CD14-positive monocyte (primary cell): Measurements from ENCODE around the gene CPB1. TPM values are rescaled to one million over a fixed set of nuclear protein-coding genes. Genes with fewer than 3 reads are reported as not detected.

ENCODE experiments used
- DNase-seq, 3 donors: peaks; one replicate each; pipeline ENCODE4 v3.0.0-alpha.2; 2011 to 2022
- H2AFZ ChIP-seq: 2 replicates; pipeline ENCODE4 v1.6.0; 2012; ENCODE audit warnings: mild to moderate bottlenecking, low read depth, low read length, inconsistent platforms; ENCODE audit not compliant: insufficient read depth, poor library complexity, severe bottlenecking
- H3K27ac ChIP-seq, 2 donors: 1 replicate in 1 of 2; 2 replicates in 1 of 2; pipeline ENCODE4 v1.5.1; 2012 to 2013; ENCODE audit warnings: low read length in 2 of 2, control low read depth in 1 of 2, inconsistent platforms in 1 of 2, low read depth in 1 of 2, mild to moderate bottlenecking in 1 of 2
- H3K27me3 ChIP-seq, 2 donors: one replicate each; pipeline versions ENCODE4 v1.6.0 to v1.6.1; 2011 to 2013; ENCODE audit warnings: low read length in 2 of 2; ENCODE audit not compliant: control insufficient read depth in 2 of 2, insufficient read depth in 2 of 2
- H3K36me3 ChIP-seq, 2 donors: replicated peaks in 1 of 2; 1 replicate in 1 of 2; 2 replicates in 1 of 2; pipeline versions ENCODE4 v1.5.1 to v1.6.1; 2012 to 2013; ENCODE audit warnings: low read length in 2 of 2, control low read depth in 1 of 2, inconsistent platforms in 1 of 2, mild to moderate bottlenecking in 1 of 2; ENCODE audit not compliant: insufficient read depth in 2 of 2, control insufficient read depth in 1 of 2
- H3K4me1 ChIP-seq, 2 donors: 1 replicate in 1 of 2; 2 replicates in 1 of 2; pipeline versions ENCODE4 v1.5.1 to v1.6.1; 2012 to 2013; ENCODE audit warnings: low read length in 2 of 2, control low read depth in 1 of 2, inconsistent platforms in 1 of 2, mild to moderate bottlenecking in 1 of 2, moderate library complexity in 1 of 2; ENCODE audit not compliant: insufficient read depth in 2 of 2, control insufficient read depth in 1 of 2
- H3K4me2 ChIP-seq: replicated peaks from 2 replicates; pipeline ENCODE3; 2012; ENCODE audit warnings: low read length, moderate library complexity, mild to moderate bottlenecking; ENCODE audit not compliant: poor library complexity, severe bottlenecking; ENCODE audit errors: extremely low read depth
- H3K4me3 ChIP-seq, 3 experiments: fragments of 200-600 bp in 1 of 3; sonication (generic) in 1 of 3; replicated peaks in 1 of 3; 1 replicate in 2 of 3; 2 replicates in 1 of 3; pipeline ENCODE4 v1.5.1; 2011 to 2013; ENCODE audit warnings: low read length in 3 of 3, mild to moderate bottlenecking in 3 of 3, control low read depth in 2 of 3, low read depth in 2 of 3, inconsistent platforms in 1 of 3, moderate library complexity in 1 of 3
- H3K79me2 ChIP-seq: 2 replicates; pipeline ENCODE4 v1.6.0; 2012; ENCODE audit warnings: mild to moderate bottlenecking, control low read depth, inconsistent platforms, low read length, moderate library complexity; ENCODE audit not compliant: insufficient read depth
- H3K9ac ChIP-seq: 2 replicates; pipeline ENCODE4 v1.6.0; 2017; ENCODE audit warnings: low read length, mild to moderate bottlenecking; ENCODE audit not compliant: insufficient read depth, poor library complexity, severe bottlenecking
- H3K9me3 ChIP-seq, 2 donors: replicated peaks in 1 of 2; 1 replicate in 1 of 2; 2 replicates in 1 of 2; pipeline versions ENCODE4 v1.5.1 to v1.6.1; 2012 to 2013; ENCODE audit warnings: low read length in 2 of 2, control low read depth in 1 of 2; ENCODE audit not compliant: control insufficient read depth in 1 of 2, insufficient read depth in 1 of 2
- H4K20me1 ChIP-seq: 2 replicates; pipeline ENCODE4 v1.6.0; 2012; ENCODE audit warnings: mild to moderate bottlenecking, low read length, control low read depth, moderate library complexity; ENCODE audit not compliant: insufficient read depth
- H3K27ac Mint-ChIP-seq, 7 donors: one replicate each; pipeline ENCODE4 v1.8.0; 2020; ENCODE audit warnings: mild to moderate bottlenecking in 7 of 7, mixed read lengths in 7 of 7, moderate library complexity in 6 of 7, inconsistent platforms in 2 of 7
- H3K27me3 Mint-ChIP-seq, 3 donors: one replicate each; pipeline ENCODE4 v1.8.0; 2021 to 2022; ENCODE audit warnings: low read depth in 3 of 3, mild to moderate bottlenecking in 3 of 3, mixed read lengths in 3 of 3, moderate library complexity in 3 of 3, inconsistent platforms in 1 of 3
- H3K36me3 Mint-ChIP-seq, 2 donors: one replicate each; pipeline ENCODE4 v1.8.0; 2020; ENCODE audit warnings: mixed read lengths in 2 of 2, inconsistent platforms in 1 of 2, mild to moderate bottlenecking in 1 of 2
- H3K4me1 Mint-ChIP-seq: one replicate; pipeline ENCODE4 v1.8.0; 2020; ENCODE audit warnings: mild to moderate bottlenecking, mixed read lengths
- H3K4me3 Mint-ChIP-seq, 2 donors: one replicate each; pipeline ENCODE4 v1.8.0; 2020; ENCODE audit warnings: mild to moderate bottlenecking in 2 of 2, mixed read lengths in 2 of 2, moderate library complexity in 1 of 2
- H3K9me3 Mint-ChIP-seq, 7 donors: one replicate each; pipeline ENCODE4 v1.8.0; 2020 to 2022; ENCODE audit warnings: mixed read lengths in 7 of 7, mild to moderate bottlenecking in 6 of 7, moderate library complexity in 6 of 7, inconsistent platforms in 2 of 7
- WGBS: methylation state at CpG from one replicate; pipeline ENCODE4 v1.1.5; 2013; ENCODE audit warnings: missing lambda C conversion rate; ENCODE audit not compliant: insufficient coverage; 5-methylcytosine and 5-hydroxymethylcytosine counted together
- intact Hi-C, 2 donors: fragments of 100-400 bp; cut with micrococcal nuclease; formaldehyde crosslinking; loops; one replicate each; pipeline versions ENCODE4 v1.15.0 to v1.15.1; 2023
- polyA plus RNA-seq, 3 donors: library from polyadenylated mRNA; depleted of rRNA in 1 of 3; unstranded in 2 of 3; stranded (reverse) in 1 of 3; fragments of 300-500 nt in 2 of 3; fragments of >200 nt in 1 of 3; fragmentation: Illumina TruSeq in 2 of 3; gene quantifications; 1 replicate in 2 of 3; 2 replicates in 1 of 3; pipeline ENCODE4 v1.2.3, GENCODE V29; 2012 to 2021
- TF ChIP-seq, protein P1 (sequence below): fragments of 200-600 bp; IDR thresholded peaks from one replicate; pipeline ENCODE4 v1.8.0; 2022; ENCODE audit warnings: antibody characterized with exemption, mild to moderate bottlenecking

Gene CPB1
- polyA plus RNA-seq, 3 donors, result not detected

DNA sequence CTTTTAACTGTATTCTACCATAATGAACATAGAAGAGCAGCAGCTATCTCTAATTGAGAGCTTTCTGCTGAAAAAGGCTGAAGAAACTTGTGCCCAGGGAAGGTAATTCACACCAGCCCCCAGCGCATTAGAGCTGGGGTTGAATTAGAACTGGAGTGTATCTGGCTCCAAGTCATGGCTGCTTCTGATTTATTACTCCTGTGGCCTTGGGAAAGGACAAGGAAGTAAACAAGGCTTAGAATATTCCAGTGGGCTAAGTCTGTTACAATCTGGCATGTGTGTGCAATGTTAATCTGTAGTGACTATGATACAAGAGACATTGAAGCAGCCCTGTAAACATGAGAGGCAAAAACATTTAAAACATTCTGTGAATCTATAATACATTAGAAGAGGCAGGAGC, 55.6 kb downstream of the CPB1 start:
- H3K9me3 ChIP-seq, result no peaks in the 10 kb centered on the region
- H3K27me3 ChIP-seq, result no peaks in the 10 kb centered on the region
- no peaks in the 10 kb centered on the region for H3K36me3 ChIP-seq
- no peaks in the 10 kb centered on the region for H3K79me2 ChIP-seq
- H3K27ac ChIP-seq, result no peak overlapping the region
- DNase-seq, result no peak
- H3K4me3 ChIP-seq, result no peak overlapping the region
- intact Hi-C loops, result no loop called here
- Mint-ChIP-seq H3K4me3 (no peak overlapping the region), H3K9me3 (no peaks in the 10 kb centered on the region), H3K27ac (no peak overlapping the region), H3K4me1 (no peaks in the 10 kb centered on the region), H3K27me3 (no peaks in the 10 kb centered on the region), H3K36me3 (no peaks in the 10 kb centered on the region)
- H3K4me1 ChIP-seq, result no peaks in the 10 kb centered on the region
- TF ChIP-seq, protein P1, sequence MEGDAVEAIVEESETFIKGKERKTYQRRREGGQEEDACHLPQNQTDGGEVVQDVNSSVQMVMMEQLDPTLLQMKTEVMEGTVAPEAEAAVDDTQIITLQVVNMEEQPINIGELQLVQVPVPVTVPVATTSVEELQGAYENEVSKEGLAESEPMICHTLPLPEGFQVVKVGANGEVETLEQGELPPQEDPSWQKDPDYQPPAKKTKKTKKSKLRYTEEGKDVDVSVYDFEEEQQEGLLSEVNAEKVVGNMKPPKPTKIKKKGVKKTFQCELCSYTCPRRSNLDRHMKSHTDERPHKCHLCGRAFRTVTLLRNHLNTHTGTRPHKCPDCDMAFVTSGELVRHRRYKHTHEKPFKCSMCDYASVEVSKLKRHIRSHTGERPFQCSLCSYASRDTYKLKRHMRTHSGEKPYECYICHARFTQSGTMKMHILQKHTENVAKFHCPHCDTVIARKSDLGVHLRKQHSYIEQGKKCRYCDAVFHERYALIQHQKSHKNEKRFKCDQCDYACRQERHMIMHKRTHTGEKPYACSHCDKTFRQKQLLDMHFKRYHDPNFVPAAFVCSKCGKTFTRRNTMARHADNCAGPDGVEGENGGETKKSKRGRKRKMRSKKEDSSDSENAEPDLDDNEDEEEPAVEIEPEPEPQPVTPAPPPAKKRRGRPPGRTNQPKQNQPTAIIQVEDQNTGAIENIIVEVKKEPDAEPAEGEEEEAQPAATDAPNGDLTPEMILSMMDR, result no peak
- 100% methylated on average over 1 of the region's 1 CpG for WGBS
- H3K4me2 ChIP-seq, result no peak overlapping the region
- no peak overlapping the region for H3K9ac ChIP-seq
- no peak overlapping the region for H2AFZ ChIP-seq
- H4K20me1 ChIP-seq, result no peaks in the 10 kb centered on the region

DNA sequence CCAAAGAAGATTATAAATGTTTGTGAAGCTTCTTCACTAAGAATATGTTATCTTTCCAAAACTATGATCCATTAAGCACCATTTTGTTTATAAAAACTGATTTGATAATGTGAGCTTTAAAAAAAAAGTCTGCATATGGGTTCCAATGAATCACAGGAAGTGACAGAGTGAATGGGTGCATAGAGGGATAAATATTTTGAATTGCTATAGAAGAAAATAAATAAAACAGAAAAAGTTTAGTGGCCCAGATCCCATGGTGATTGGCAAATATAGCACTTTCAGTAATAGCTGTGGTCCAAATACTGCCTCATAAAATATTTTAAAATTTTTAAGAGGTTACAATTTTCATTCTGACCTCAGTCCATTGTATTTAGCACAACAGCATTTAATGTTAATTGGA, 56.6 kb downstream of the CPB1 start:
- H3K36me3 ChIP-seq, result no peaks in the 10 kb centered on the region
- no peaks in the 10 kb centered on the region for H3K9me3 ChIP-seq
- intact Hi-C loops, result no loop called here
- no peak for DNase-seq
- no peaks in the 10 kb centered on the region for H3K27me3 ChIP-seq
- no peaks in the 10 kb centered on the region for H3K79me2 ChIP-seq
- H4K20me1 ChIP-seq, result no peaks in the 10 kb centered on the region
- no peak overlapping the region for H3K27ac ChIP-seq
- H3K9ac ChIP-seq, result no peak overlapping the region
- H3K27ac Mint-ChIP-seq, result no peak overlapping the region
- no peaks in the 10 kb centered on the region for H3K4me1 ChIP-seq
- H3K4me2 ChIP-seq, result no peak overlapping the region
- no peaks in the 10 kb centered on the region for H3K9me3 Mint-ChIP-seq
- H2AFZ ChIP-seq, result no peak overlapping the region
- TF ChIP-seq, protein P1, result no peak
- H3K27me3 Mint-ChIP-seq, result no peaks in the 10 kb centered on the region
- no peaks in the 10 kb centered on the region for H3K36me3 Mint-ChIP-seq
- no peaks in the 10 kb centered on the region for H3K4me1 Mint-ChIP-seq
- H3K4me3 ChIP-seq, result no peak overlapping the region
- no peak overlapping the region for H3K4me3 Mint-ChIP-seq
